Measurements from ENCODE around the gene SCRN1.

Gene SCRN1

GRCh38 chr7:30026229-30027064 is 36.8 kb upstream of the SCRN1 start, which contains the start of gene FKBP14:
Gene FKBP14 (minus strand): TSS chr7:30026702. CDS start chr7:30026508, 194 bp downstream.
- Histone ChIP-seq H3K27me3 (ENCODE audit: insufficient read depth, low read depth, severe bottlenecking) (no peaks in the 10 kb centered on the region), H3K27ac (peak within 1 kb of the TSS; percentile 61), H3K4me3 (ENCODE audit: low read depth, low read length) (peak within 1 kb of the TSS; percentile 54), H3K36me3 (no peaks in the 10 kb centered on the region), H3K9me3 (ENCODE audit: severe bottlenecking) (no peaks in the 10 kb centered on the region)
- no peak for TF ChIP-seq CTCF (IDR thresholded peaks at IDR 0.05; ENCODE audit: low read depth, low read length)
- peak; percentile 98 for DNase-seq

GRCh38 chr7:30023524-30023923 is 33.9 kb upstream of the SCRN1 start:
- Histone ChIP-seq H3K27me3 (ENCODE audit: insufficient read depth, low read depth, severe bottlenecking) (no peaks in the 10 kb centered on the region), H3K4me3 (ENCODE audit: low read depth, low read length) (no peak overlapping the region), H3K36me3 (peaks cover under 1% of the 10 kb centered on the region; the same call in 1 of the 2 replicates), H3K27ac (no peak overlapping the region), H3K9me3 (ENCODE audit: severe bottlenecking) (no peaks in the 10 kb centered on the region)
- TF ChIP-seq CTCF (IDR thresholded peaks at IDR 0.05; ENCODE audit: low read depth, low read length) = no peak
- DNase-seq = no peak

GRCh38 chr7:30022991-30023390 is 33.4 kb upstream of the SCRN1 start:
- no peaks in the 10 kb centered on the region for H3K9me3 ChIP-seq (ENCODE audit: severe bottlenecking)
- no peak for DNase-seq
- peaks cover 5% of the 10 kb centered on the region; the same call in 1 of the 2 replicates for H3K36me3 ChIP-seq
- H3K4me3 ChIP-seq (ENCODE audit: low read depth, low read length) = no peak overlapping the region
- H3K27me3 ChIP-seq (ENCODE audit: insufficient read depth, low read depth, severe bottlenecking) = no peaks in the 10 kb centered on the region
- no peak for TF ChIP-seq CTCF (IDR thresholded peaks at IDR 0.05; ENCODE audit: low read depth, low read length)
- no peak overlapping the region for H3K27ac ChIP-seq

- Histone ChIP-seq H3K9me3 (ENCODE audit: severe bottlenecking) (no peaks in the 10 kb centered on the region), H3K36me3 (peaks cover 5% of the 10 kb centered on the region; the same call in 1 of the 2 replicates), H3K4me3 (ENCODE audit: low read depth, low read length) (no peak overlapping the region), H3K27me3 (ENCODE audit: insufficient read depth, low read depth, severe bottlenecking) (no peaks in the 10 kb centered on the region), H3K27ac (no peak overlapping the region)
- TF ChIP-seq CTCF (IDR thresholded peaks at IDR 0.05; ENCODE audit: low read depth, low read length) = no peak
- no peak for DNase-seq
These were observed 30.9 kb upstream of the SCRN1 start for GRCh38 chr7:30020535-30020934.

- H3K27ac ChIP-seq = no peak overlapping the region
- TF ChIP-seq CTCF (IDR thresholded peaks at IDR 0.05; ENCODE audit: low read depth, low read length) = no peak
- H3K27me3 ChIP-seq (ENCODE audit: insufficient read depth, low read depth, severe bottlenecking) = no peaks in the 10 kb centered on the region
- H3K4me3 ChIP-seq (ENCODE audit: low read depth, low read length) = no peak overlapping the region
- peaks cover 5% of the 10 kb centered on the region; the same call in 1 of the 2 replicates for H3K36me3 ChIP-seq
- DNase-seq = no peak
- H3K9me3 ChIP-seq (ENCODE audit: severe bottlenecking) = no peaks in the 10 kb centered on the region
These were observed 30.4 kb upstream of the SCRN1 start for GRCh38 chr7:30019960-30020359.

Data from WERI-Rb-1 (cell line).